Skeletal muscle cell (primary cell): ENCODE data around the gene MED31.
"Not testable (repeated sequence)": the region's sequence is repeated elsewhere in the genome, so short reads cannot be mapped to it uniquely, and the experiment has no call there.

Source experiments
- DNase-seq: peaks from one replicate; pipeline ENCODE4 v3.0.0-alpha.2; 2010; ENCODE audit warnings: low read depth
- H3K4me3 ChIP-seq: 2 replicates; pipeline ENCODE4 v1.5.1; 2011; ENCODE audit warnings: low read depth, mild to moderate bottlenecking, control low read depth, low read length, moderate library complexity

The MED31 gene

GRCh38 chr17:6636616-6637457, 14.6 kb downstream of the MED31 start:
- DNase-seq, result no peak
- no peak overlapping the region for H3K4me3 ChIP-seq

- no peak overlapping the region for H3K4me3 ChIP-seq
- no peak for DNase-seq
Measured at GRCh38 chr17:6636105-6636504, 15.3 kb downstream of the MED31 start.

- H3K4me3 ChIP-seq, result no peak overlapping the region
- no peak for DNase-seq
Measured at GRCh38 chr17:6633263-6633662, 18.1 kb downstream of the MED31 start.

- DNase-seq, result no peak
- H3K4me3 ChIP-seq, result no peak overlapping the region
Measured at GRCh38 chr17:6632530-6632929, 18.9 kb downstream of the MED31 start.

GRCh38 chr17:6630390-6630789, 21.0 kb downstream of the MED31 start:
- DNase-seq, result no peak
- no peak overlapping the region for H3K4me3 ChIP-seq

- DNase-seq, result no peak
- no peak overlapping the region for H3K4me3 ChIP-seq
Measured at GRCh38 chr17:6627019-6627418, 24.4 kb downstream of the MED31 start.

- no peak for DNase-seq
- no peak overlapping the region for H3K4me3 ChIP-seq
Measured at GRCh38 chr17:6626616-6627015, 24.8 kb downstream of the MED31 start.

GRCh38 chr17:6623941-6624340, 27.5 kb downstream of the MED31 start:
- no peak for DNase-seq
- no peak overlapping the region for H3K4me3 ChIP-seq

- no peak for DNase-seq
- no peak overlapping the region for H3K4me3 ChIP-seq
Measured at GRCh38 chr17:6611231-6611630, 40.2 kb downstream of the MED31 start.

- no peak overlapping the region for H3K4me3 ChIP-seq
Measured at GRCh38 chr17:6610011-6610410, 41.4 kb downstream of the MED31 start.

GRCh38 chr17:6608321-6608720, 43.1 kb downstream of the MED31 start:
- DNase-seq, result no peak
- no peak overlapping the region for H3K4me3 ChIP-seq

More at GRCh38 chr17:6610011-6610410, 41.4 kb downstream of the MED31 start:
- DNase-seq, result no peak

- no peak for DNase-seq
- H3K4me3 ChIP-seq, result no peak overlapping the region
Measured at GRCh38 chr17:6605142-6605541, 46.3 kb downstream of the MED31 start.

GRCh38 chr17:6603744-6604325, 47.6 kb downstream of the MED31 start:
- no peak for DNase-seq
- no peak overlapping the region for H3K4me3 ChIP-seq

GRCh38 chr17:6602141-6602540, 49.3 kb downstream of the MED31 start:
- no peak overlapping the region for H3K4me3 ChIP-seq
- DNase-seq, result no peak

GRCh38 chr17:6599364-6599763, 52.0 kb downstream of the MED31 start:
- no peak for DNase-seq
- H3K4me3 ChIP-seq, result no peak overlapping the region

- no peak for DNase-seq
- H3K4me3 ChIP-seq, result no peak overlapping the region
Measured at GRCh38 chr17:6597727-6598126, 53.7 kb downstream of the MED31 start.

GRCh38 chr17:6596941-6597340, 54.5 kb downstream of the MED31 start:
- no peak overlapping the region for H3K4me3 ChIP-seq
- no peak for DNase-seq

- DNase-seq, result no peak
Measured at GRCh38 chr17:6596511-6596910, 54.9 kb downstream of the MED31 start.

GRCh38 chr17:6596081-6596480, 55.3 kb downstream of the MED31 start:
- no peak overlapping the region for H3K4me3 ChIP-seq
- no peak for DNase-seq

More at GRCh38 chr17:6596511-6596910, 54.9 kb downstream of the MED31 start:
- no peak overlapping the region for H3K4me3 ChIP-seq

GRCh38 chr17:6593371-6593770, 58.0 kb downstream of the MED31 start:
- not testable (repeated sequence) for DNase-seq, H3K4me3 ChIP-seq
